Measurements from ENCODE around the gene PHF20.
A peak's percentile ranks its signal among the peaks of the same experiment; 100 is the strongest.
"Not testable (repeated sequence)": the region's sequence is repeated elsewhere in the genome, so short reads cannot be mapped to it uniquely, and the experiment has no call there.

PHF20 gene

GRCh38 chr20:35771689-35772562 is at the start of gene PHF20:
Gene PHF20 (plus strand): TSS chr20:35772015. CDS start chr20:35801523, 29,508 bp downstream.
- DNase-seq (ENCODE audit: extremely low read depth in 1 of 2, low read depth in 1 of 2), result peak; percentile 99 to 100

- DNase-seq (ENCODE audit: extremely low read depth in 1 of 2, low read depth in 1 of 2), result not testable (repeated sequence)
Observed at GRCh38 chr20:35723275-35723639, 48.6 kb upstream of the PHF20 start.

GRCh38 chr20:35723652-35724320 is 48.0 kb upstream of the PHF20 start:
- not testable (repeated sequence) for DNase-seq (ENCODE audit: extremely low read depth in 1 of 2, low read depth in 1 of 2)

GRCh38 chr20:35724321-35725230 is 47.2 kb upstream of the PHF20 start:
- no peak for DNase-seq (ENCODE audit: extremely low read depth in 1 of 2, low read depth in 1 of 2)

DNA sequence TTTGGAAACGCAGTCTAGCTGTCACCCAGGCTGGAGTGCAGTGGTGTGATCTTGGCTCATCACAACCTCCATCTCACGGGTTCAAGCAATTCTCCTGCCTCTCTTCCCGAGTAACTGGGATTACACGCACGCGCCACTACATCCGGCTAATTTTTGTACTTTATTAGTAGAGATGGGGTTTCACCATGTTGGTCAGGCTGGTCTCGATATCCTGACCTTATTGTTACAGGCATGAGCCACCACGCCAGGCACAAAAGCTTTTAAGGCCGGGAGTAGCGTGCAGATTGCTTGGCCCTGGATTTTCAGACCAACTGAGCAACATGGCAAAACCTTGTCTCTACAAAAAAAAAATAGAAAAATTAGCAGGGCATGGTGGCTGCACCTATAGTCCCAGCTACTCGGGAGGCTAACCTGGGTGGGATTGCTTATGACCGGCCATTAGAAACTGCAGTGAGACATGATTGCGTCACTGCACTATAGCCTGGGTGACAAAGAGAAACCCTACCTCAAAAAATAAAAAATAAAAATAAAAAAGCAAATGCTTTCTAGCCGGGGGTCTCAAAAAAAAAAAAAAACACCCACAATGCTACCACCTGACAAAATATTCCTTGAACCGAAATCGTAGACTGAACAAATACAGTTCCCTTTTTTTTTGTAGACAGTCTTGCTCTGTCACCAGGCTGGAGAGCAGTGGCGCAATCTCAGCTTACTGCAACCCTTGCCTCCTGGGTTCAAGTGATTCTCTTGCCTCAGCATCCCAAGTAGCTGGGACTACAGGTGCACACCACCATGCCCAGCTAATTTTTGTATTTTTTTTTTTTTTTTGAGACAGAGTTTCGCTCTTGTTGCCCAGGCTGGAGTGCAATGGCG is 44.7 kb upstream of the PHF20 start:
- no peak for DNase-seq (ENCODE audit: extremely low read depth in 1 of 2, low read depth in 1 of 2)

GRCh38 chr20:35729283-35729807 is 42.5 kb upstream of the PHF20 start:
- DNase-seq (ENCODE audit: extremely low read depth in 1 of 2, low read depth in 1 of 2), result no peak

GRCh38 chr20:35729836-35730582 is 41.8 kb upstream of the PHF20 start:
- DNase-seq (ENCODE audit: extremely low read depth in 1 of 2, low read depth in 1 of 2), result no peak

GRCh38 chr20:35730583-35731468 is 41.0 kb upstream of the PHF20 start:
- DNase-seq (ENCODE audit: extremely low read depth in 1 of 2, low read depth in 1 of 2), result no peak

DNA sequence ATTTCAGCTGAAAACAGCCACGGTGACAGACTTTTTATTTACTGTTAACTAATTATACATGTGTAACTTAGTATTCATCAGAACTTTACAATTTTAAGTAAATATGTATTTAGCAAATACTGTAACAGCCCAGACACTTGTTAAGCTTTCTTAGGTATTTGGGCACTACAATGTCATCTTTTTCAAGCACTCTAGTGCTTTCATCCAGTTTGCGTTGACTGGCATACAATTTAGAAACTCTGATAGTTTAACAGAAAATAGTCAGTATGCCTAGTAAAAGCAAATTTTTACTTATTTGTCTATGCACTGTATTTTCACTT is 40.4 kb upstream of the PHF20 start:
- DNase-seq (ENCODE audit: extremely low read depth in 1 of 2, low read depth in 1 of 2), result no peak

- DNase-seq (ENCODE audit: extremely low read depth in 1 of 2, low read depth in 1 of 2), result no peak
Observed at GRCh38 chr20:35731862-35732643, 39.8 kb upstream of the PHF20 start.

DNA sequence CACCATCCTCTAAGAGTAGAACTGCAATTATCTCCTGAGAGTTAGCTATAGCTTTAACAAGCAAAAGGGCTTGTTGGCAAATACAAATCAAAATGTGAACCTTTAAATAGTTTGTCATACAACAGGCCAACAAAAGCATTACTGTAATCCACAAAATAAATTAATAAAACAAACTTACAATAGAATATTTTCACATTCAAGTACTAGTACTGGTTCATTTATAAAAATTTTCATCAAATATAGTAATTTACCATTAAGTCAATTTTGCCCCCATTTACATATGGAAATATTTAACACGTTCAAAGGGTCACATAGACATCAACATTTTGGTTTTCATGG is 39.2 kb upstream of the PHF20 start:
- DNase-seq (ENCODE audit: extremely low read depth in 1 of 2, low read depth in 1 of 2), result no peak

- no peak for DNase-seq (ENCODE audit: extremely low read depth in 1 of 2, low read depth in 1 of 2)
Observed at GRCh38 chr20:35734374-35734773, 37.4 kb upstream of the PHF20 start.

DNA sequence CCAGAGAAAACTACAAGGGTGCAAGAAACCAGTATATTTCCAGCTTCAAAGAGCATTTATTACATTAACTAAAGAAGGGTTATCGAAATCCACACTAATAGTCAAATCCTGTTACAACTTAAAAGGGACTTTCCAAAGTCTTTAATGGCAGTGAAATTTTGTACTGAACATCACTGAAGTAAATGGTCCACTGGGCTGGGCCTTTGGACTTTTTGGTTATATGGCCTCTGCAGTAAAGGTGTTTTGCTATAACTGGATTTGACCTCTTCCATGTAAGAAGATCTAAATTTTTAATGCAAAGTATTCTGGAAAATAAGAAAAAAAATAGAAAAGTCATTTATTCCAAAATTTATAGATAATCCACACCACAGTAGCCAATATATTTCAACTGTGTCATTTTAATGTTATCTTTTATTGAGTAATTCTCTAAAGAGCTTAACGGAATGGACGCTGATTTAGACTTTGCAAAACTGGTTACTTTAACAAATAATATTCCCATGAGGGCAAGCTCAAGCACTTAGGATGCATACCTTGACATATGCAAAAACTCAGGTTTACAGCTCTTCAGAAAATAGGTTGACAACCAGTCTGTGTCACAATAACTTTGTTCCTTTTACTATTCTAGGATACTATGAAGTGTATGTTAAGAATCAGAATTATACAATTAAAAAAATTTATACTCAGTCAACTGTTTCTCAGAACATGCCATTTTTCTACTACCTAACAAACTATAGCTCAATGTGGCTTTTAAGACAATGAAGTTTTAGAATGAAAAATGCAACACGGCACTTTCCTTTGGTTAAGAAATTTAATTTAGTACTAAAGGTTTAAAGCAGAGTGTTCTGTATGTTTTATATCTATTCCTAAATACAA is 36.8 kb upstream of the PHF20 start:
- no peak for DNase-seq (ENCODE audit: extremely low read depth in 1 of 2, low read depth in 1 of 2)

- no peak for DNase-seq (ENCODE audit: extremely low read depth in 1 of 2, low read depth in 1 of 2)
Observed at GRCh38 chr20:35735826-35736470, 35.9 kb upstream of the PHF20 start.

GRCh38 chr20:35737865-35738333 is 33.9 kb upstream of the PHF20 start:
- DNase-seq (ENCODE audit: extremely low read depth in 1 of 2, low read depth in 1 of 2), result no peak

Measured in activated CD8-positive, alpha-beta memory T cell treated with anti-CD3 and anti-CD28 coated beads for 1 hour (primary cell).